ENCODE data around the gene WDR5B.

DNA sequence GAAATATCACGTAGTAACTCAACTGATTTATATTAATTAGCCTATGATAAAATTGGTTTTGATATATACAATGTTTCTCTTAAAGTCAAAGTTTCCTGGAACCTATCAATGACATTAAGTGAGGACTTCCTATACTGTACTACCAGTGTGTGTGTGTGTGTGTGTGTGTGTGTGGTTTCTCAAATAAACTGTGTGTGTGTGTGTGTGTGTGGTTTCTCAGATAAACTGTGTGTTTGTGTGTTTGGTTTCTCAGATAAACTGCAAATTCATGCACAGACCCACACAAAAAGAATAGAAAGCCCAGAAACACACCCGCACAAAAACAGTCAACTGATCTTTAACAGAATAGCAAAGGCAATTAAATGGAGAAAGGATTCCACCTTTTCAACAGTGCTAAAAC lies 14.5 kb upstream of the WDR5B start:
- TF ChIP-seq, protein P1, sequence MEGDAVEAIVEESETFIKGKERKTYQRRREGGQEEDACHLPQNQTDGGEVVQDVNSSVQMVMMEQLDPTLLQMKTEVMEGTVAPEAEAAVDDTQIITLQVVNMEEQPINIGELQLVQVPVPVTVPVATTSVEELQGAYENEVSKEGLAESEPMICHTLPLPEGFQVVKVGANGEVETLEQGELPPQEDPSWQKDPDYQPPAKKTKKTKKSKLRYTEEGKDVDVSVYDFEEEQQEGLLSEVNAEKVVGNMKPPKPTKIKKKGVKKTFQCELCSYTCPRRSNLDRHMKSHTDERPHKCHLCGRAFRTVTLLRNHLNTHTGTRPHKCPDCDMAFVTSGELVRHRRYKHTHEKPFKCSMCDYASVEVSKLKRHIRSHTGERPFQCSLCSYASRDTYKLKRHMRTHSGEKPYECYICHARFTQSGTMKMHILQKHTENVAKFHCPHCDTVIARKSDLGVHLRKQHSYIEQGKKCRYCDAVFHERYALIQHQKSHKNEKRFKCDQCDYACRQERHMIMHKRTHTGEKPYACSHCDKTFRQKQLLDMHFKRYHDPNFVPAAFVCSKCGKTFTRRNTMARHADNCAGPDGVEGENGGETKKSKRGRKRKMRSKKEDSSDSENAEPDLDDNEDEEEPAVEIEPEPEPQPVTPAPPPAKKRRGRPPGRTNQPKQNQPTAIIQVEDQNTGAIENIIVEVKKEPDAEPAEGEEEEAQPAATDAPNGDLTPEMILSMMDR (IDR thresholded peaks at IDR 0.05) = no peak
- no peak for TF ChIP-seq POLR2AphosphoS5 (IDR thresholded peaks at IDR 0.05)
